Heart right ventricle (tissue), 16 donors: ENCODE results near the gene SLC22A13. TPM values are rescaled to one million over a fixed set of nuclear protein-coding genes. Genes with fewer than 3 reads are reported as not detected.

Source experiments
- ATAC-seq, 8 donors: fragments of 200-7000 bp; cut with Tn5 transposase; one replicate each; pipeline ENCODE4 v1.9.1; 2020; ENCODE audit warnings: mild to moderate bottlenecking in 8 of 8, moderate library complexity in 8 of 8, moderate number of reproducible peaks in 1 of 8
- DNase-seq, 2 donors: peaks; one replicate each; pipeline ENCODE4 v3.0.0-alpha.2; 2020
- H3K27ac ChIP-seq, 10 donors: fragments of 200-600 bp; sonication (generic) in 2 of 10; one replicate each; pipeline versions ENCODE4 v1.5.0 to v1.8.0; 2020 to 2022; ENCODE audit warnings: mild to moderate bottlenecking in 3 of 10
- H3K27me3 ChIP-seq, 7 donors: fragments of 200-600 bp; one replicate each; pipeline ENCODE4 v1.8.0; 2021 to 2022; ENCODE audit warnings: mild to moderate bottlenecking in 2 of 7
- H3K36me3 ChIP-seq, 9 donors: fragments of 200-600 bp; sonication (generic) in 1 of 9; one replicate each; pipeline versions ENCODE4 v1.5.0 to v1.8.0; 2020 to 2022; ENCODE audit warnings: mild to moderate bottlenecking in 2 of 9
- H3K4me1 ChIP-seq, 9 donors: fragments of 200-600 bp; sonication (generic) in 1 of 9; one replicate each; pipeline versions ENCODE4 v1.5.0 to v1.8.0; 2020 to 2022; ENCODE audit warnings: mild to moderate bottlenecking in 4 of 9
- H3K4me3 ChIP-seq, 10 donors: fragments of 200-600 bp; sonication (generic) in 2 of 10; one replicate each; pipeline versions ENCODE4 v1.5.0 to v1.8.0; 2020 to 2022; ENCODE audit warnings: mild to moderate bottlenecking in 7 of 10, moderate library complexity in 2 of 10
- H3K9me3 ChIP-seq, 11 donors: fragments of 200-600 bp in 10 of 11; sonication (generic) in 2 of 11; one replicate each; pipeline versions ENCODE4 v1.5.0 to v1.8.0; 2013 to 2022; ENCODE audit warnings: mild to moderate bottlenecking in 2 of 11, control low read depth in 1 of 11, moderate library complexity in 1 of 11
- WGBS, 2 donors: extraction: QIAGEN DNeasy Blood & Tissue Kit; methylation state at CpG; one replicate each; pipeline ENCODE4 v1.1.7; 2013; ENCODE audit warnings: inconsistent platforms in 1 of 2; 5-methylcytosine and 5-hydroxymethylcytosine counted together
- intact Hi-C, 10 donors: fragments of 100-400 bp; cut with DNase I; formaldehyde crosslinking; loops; one replicate each; pipeline versions ENCODE4 v1.11.1 to v1.14.2; 2022
- polyA plus RNA-seq, 2 donors: library from polyadenylated mRNA; stranded (reverse); fragments of 200-250 nt; gene quantifications; one replicate each; pipeline ENCODE4 v1.2.3, GENCODE V29; 2013
- total RNA-seq, 10 donors: library from RNA; stranded (reverse); fragmentation: NEBNext Ultra II Directional in 3 of 10; extraction: Animal tissue kit (Norgen Biotek cat#: 25700) in 3 of 10; gene quantifications; one replicate each; pipeline versions ENCODE4 v1.2.1 to v1.2.4, GENCODE V29; 2021 to 2023
- TF ChIP-seq, protein P1 (sequence below), 9 donors: fragments of 200-600 bp; sonication (generic) in 2 of 9; IDR thresholded peaks; one replicate each; pipeline versions ENCODE4 v1.5.0 to v1.8.0; 2021 to 2022; ENCODE audit warnings: antibody characterized with exemption in 9 of 9, mild to moderate bottlenecking in 5 of 9, moderate library complexity in 1 of 9
- donor health status: Arrhythmogenic right ventricular cardiomyopathy.
- donor health status: ischemic (EF 13 %, LVEDD 7.1; RV severe dilation, severe dysfunction).
- donor health status: healthy with polysubstance abuse.
- donor health status: DM: no; HTN: yes; CAD: no.
- donor health status: DM: no; HTN: no; CAD: no.
- donor health status: ischemic (EF 25% LVEDD 6.9; RV normal size, moderate dysfunction).
- donor health status: ischemic (EF 25% LVEDD 5.7; RV mildly dilated, moderate dysfunction).
- donor health status: healthy.
- donor health status: DM: yes; HTN: yes; CAD: no.
- donor health status: Ischemic cardiomyopathy.
- donor health status: ischemic (EF 35%, LVEDD 5.7; RV mildly dilated, moderate dysfunction).
- donor health status: nonischemic (EF 11% LVEDD 7.7; RV severe dilation, severe dysfunction).
- donor health status: DM: yes; HTN: yes; CAD: no.
- donor health status: PGD.
- donor health status: ischemic (EF 29% LVEDD 5.4; RV normal size, mild dysfunction).
- donor health status: nonischemic (EF 23%, LVEDD 6.1; RV moderate dilation, normal function).

Gene SLC22A13
- total and polyA plus RNA-seq, 12 donors, result 0.03 to 0.49 (median 0.25) TPM; not detected in 4

DNA sequence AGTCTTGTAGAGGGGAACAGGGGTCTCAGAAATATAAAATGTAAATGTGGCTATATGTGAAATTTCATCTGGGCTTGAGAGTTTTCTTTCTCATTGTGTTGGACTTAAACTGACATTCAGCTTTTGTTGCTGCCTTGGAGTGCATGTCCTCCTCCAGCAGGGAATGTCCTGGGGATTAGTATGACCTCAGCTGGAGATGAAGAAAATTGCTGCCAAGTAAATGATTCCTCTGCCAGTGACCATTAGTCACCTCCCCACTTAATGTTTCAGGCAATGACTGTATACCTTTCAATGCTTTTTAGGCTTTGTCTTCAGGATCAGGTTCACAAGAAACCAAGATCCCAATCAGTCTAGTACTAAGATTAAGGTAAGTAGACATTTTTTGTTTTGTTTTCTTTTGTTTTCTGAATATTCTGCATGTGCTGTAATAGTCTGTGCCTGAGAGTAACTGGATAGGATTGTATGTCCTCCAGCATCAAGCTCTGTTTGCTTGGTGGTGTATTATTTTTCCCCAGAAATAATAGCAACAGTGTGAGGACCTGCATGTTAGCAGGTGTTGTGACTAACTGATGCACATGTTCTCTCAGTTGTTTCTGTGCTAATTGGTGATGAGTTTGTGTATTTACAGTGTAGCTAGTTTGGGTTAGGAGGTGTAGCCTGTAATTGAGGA lies 18.1 kb upstream of the SLC22A13 start:
- Histone ChIP-seq H3K27me3 (no peaks in the 10 kb centered on the region), H3K4me1 (peaks cover 0 to 13% (median 6%) of the 10 kb centered on the region in 9 donors), H3K4me3 (no peak overlapping the region), H3K36me3 (peaks cover 0 to 92% (median 24%) of the 10 kb centered on the region in 9 donors), H3K27ac (no peak overlapping the region), H3K9me3 (no peaks in the 10 kb centered on the region)
- peak in 1 of 2 donors; percentile 21 for DNase-seq
- intact Hi-C loops, result loop anchor here in 5 of 10 donors (10.0 kb wide), 1 partner anchor 113 kb away; the partner anchor contains the start of genes ACAA1 (in 5 of the 5) and MYD88 (in 5 of the 5)
- ATAC-seq, result peak; percentile 76 to 98 (median 85)
- TF ChIP-seq, protein P1, sequence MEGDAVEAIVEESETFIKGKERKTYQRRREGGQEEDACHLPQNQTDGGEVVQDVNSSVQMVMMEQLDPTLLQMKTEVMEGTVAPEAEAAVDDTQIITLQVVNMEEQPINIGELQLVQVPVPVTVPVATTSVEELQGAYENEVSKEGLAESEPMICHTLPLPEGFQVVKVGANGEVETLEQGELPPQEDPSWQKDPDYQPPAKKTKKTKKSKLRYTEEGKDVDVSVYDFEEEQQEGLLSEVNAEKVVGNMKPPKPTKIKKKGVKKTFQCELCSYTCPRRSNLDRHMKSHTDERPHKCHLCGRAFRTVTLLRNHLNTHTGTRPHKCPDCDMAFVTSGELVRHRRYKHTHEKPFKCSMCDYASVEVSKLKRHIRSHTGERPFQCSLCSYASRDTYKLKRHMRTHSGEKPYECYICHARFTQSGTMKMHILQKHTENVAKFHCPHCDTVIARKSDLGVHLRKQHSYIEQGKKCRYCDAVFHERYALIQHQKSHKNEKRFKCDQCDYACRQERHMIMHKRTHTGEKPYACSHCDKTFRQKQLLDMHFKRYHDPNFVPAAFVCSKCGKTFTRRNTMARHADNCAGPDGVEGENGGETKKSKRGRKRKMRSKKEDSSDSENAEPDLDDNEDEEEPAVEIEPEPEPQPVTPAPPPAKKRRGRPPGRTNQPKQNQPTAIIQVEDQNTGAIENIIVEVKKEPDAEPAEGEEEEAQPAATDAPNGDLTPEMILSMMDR (IDR thresholded peaks at IDR 0.05), result peak in 5 of 9 donors; percentile 10 to 25 (median 23)

DNA sequence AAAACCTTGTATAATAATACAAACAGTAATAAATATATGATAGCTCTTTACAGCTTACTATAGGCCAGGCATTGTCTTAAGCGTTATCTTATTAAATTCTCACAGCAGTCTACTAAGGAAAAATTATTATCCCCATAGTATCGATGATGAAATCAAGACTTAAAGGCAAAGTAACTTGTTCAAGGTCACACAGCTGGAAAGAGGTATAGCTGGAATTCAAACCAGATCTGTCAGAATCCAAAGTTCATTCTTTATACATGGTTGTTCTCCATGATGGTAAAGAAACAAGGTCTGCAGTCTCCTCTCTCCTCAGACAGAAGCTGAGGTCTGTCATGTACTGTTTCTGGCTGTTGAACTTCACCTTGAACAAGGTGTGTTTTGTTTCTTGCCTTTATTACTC lies 15.4 kb upstream of the SLC22A13 start:
- Histone ChIP-seq H3K27ac (no peak overlapping the region), H3K27me3 (no peaks in the 10 kb centered on the region), H3K4me3 (no peak overlapping the region), H3K36me3 (peaks cover 0 to 98% (median 40%) of the 10 kb centered on the region in 9 donors), H3K9me3 (no peaks in the 10 kb centered on the region), H3K4me1 (peaks cover 0 to 13% (median 6%) of the 10 kb centered on the region in 9 donors)
- DNase-seq, result no peak
- intact Hi-C loops, result no loop called here
- WGBS, 2 donors, result 98 to 100% methylated on average over 2 of the region's 2 CpGs
- TF ChIP-seq, protein P1 (IDR thresholded peaks at IDR 0.05), result no peak
- no peak for ATAC-seq

DNA sequence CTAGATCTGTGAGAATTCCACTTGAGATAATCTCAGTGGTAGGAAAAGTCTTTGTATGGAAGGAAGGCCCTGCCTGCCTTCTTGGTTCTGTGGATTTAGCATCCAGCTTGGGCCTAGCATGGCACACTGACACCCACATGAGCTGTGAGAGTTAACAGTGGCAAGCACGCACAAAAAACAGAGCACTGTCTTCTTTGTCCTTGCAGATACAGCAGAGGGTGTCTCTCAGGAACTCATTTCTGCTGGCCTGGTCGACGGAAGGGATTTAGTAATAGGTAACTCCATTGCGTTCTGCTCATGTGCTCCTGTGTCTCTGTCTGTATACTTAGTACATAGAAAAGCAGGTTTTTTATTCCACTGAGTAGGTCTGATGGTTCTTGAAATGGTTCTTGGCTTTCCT lies 14.4 kb upstream of the SLC22A13 start:
- ATAC-seq, result peak in 5 of 8 donors; percentile 30 to 72 (median 42)
- peak overlapping the region in 3 of 10 donors; percentile 18 to 40 (median 19) for H3K27ac ChIP-seq
- intact Hi-C loops, result no loop called here

DNA sequence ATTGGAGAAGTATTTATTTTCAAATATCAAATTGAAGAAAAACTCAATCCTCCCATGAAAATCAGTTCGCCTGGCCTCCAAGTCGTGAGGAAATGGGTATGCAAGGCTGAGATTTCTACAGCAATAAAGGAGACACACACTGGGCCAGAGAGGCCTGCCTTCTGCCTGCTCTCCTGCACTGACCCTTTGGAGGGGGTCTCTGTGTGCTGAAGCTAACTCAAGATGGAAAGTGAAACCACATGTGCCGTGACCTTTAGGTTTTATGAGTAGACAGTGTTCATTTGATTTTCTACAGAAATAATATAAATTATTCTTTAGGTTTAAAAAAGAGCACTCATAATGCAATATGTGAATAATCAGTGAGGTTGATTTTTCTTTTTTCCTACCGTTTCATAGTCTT lies 11.9 kb upstream of the SLC22A13 start:
- intact Hi-C loops, result no loop called here
- Histone ChIP-seq H3K27me3 (no peaks in the 10 kb centered on the region), H3K4me3 (no peak overlapping the region), H3K9me3 (no peaks in the 10 kb centered on the region), H3K4me1 (peaks cover 0 to 3% (median 0%) of the 10 kb centered on the region in 9 donors), H3K27ac (no peak overlapping the region), H3K36me3 (peaks cover 0 to 82% (median 37%) of the 10 kb centered on the region in 9 donors)
- whole genome bisulfite sequencing, 2 donors, result 96% methylated on average over 4 of the region's 4 CpGs
- ATAC-seq (no peak), DNase-seq (no peak)
- TF ChIP-seq, protein P1 (IDR thresholded peaks at IDR 0.05), result no peak

More for the DNA sequence above, 14.4 kb upstream of the SLC22A13 start:
- TF ChIP-seq, protein P1 (IDR thresholded peaks at IDR 0.05), result no peak
- WGBS, 2 donors, result 80 to 89% methylated on average over 4 of the region's 4 CpGs
- DNase-seq, result no peak
- Histone ChIP-seq H3K4me1 (peaks cover 0 to 13% (median 6%) of the 10 kb centered on the region in 9 donors), H3K4me3 (no peak overlapping the region), H3K27me3 (no peaks in the 10 kb centered on the region), H3K9me3 (no peaks in the 10 kb centered on the region), H3K36me3 (peaks cover 0 to 98% (median 40%) of the 10 kb centered on the region in 9 donors)
